GM12892 (cell line): Measurements from ENCODE around the gene LSM7.

Experiments
- POLR2A ChIP-seq: IDR thresholded peaks from 2 replicates; pipeline ENCODE4 v1.6.1; 2011; ENCODE audit warnings: low read depth, low read length, control low read depth
- POLR2AphosphoS5 ChIP-seq: IDR thresholded peaks from 2 replicates; pipeline ENCODE4 v1.6.1; 2011; ENCODE audit warnings: low read depth, low read length, control low read depth
- TAF1 ChIP-seq: IDR thresholded peaks from 2 replicates; pipeline ENCODE4 v1.6.1; 2011; ENCODE audit warnings: low read depth, mild to moderate bottlenecking, control low read depth, low read length, borderline replicate concordance

GRCh38 chr19:2360833-2361232 is 32.4 kb upstream of the LSM7 start:
- TF ChIP-seq POLR2AphosphoS5 (no peak), POLR2A (no peak), TAF1 (no peak)
